ENCODE results near the gene EIF4ENIF1.
"Not testable (repeated sequence)": the region's sequence is repeated elsewhere in the genome, so short reads cannot be mapped to it uniquely, and the experiment has no call there.

EIF4ENIF1 gene

DNA sequence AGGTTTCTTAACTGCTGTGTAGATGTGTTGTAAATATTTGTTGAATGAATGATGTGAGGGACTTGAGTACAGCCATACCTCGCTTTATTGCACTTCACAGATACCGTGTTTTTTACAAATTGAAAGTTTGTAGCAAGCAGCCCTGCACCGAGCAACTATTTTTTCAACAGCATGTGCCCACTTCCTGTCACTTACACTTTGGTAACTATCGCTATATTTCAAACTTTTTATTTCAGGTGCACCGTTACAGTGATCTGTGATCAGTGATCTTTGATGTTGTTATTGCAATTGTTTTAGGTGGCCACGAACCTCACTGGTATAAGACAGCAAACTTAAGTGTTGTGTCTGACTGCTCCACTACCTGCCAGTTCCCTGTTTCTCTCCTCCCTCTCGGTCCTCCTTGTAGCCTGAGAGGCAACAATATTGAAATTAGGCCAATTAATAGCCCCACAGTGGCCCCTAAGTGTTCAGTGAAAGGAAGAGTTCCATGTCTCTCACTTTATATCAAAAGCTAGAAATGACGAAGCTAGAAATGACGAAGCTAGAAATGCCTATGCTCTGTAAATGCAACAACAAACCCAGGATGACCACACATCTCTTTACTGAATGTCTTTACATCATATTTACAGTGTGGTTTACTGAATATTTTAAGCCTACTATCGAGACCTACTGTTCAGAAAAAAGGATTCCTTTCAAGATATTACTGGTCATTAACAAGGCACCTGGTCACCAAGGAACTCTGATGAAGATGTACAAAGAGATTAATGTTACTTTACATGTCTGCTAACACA lies 7.7 kb upstream of the EIF4ENIF1 start:
- TF ChIP-seq, protein P1, sequence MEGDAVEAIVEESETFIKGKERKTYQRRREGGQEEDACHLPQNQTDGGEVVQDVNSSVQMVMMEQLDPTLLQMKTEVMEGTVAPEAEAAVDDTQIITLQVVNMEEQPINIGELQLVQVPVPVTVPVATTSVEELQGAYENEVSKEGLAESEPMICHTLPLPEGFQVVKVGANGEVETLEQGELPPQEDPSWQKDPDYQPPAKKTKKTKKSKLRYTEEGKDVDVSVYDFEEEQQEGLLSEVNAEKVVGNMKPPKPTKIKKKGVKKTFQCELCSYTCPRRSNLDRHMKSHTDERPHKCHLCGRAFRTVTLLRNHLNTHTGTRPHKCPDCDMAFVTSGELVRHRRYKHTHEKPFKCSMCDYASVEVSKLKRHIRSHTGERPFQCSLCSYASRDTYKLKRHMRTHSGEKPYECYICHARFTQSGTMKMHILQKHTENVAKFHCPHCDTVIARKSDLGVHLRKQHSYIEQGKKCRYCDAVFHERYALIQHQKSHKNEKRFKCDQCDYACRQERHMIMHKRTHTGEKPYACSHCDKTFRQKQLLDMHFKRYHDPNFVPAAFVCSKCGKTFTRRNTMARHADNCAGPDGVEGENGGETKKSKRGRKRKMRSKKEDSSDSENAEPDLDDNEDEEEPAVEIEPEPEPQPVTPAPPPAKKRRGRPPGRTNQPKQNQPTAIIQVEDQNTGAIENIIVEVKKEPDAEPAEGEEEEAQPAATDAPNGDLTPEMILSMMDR (conservative IDR thresholded peaks at IDR 0.05): no peak
- TF ChIP-seq ZFX (IDR thresholded peaks at IDR 0.05): no peak
- peak overlapping the region; percentile 71 for H3K27ac ChIP-seq

DNA sequence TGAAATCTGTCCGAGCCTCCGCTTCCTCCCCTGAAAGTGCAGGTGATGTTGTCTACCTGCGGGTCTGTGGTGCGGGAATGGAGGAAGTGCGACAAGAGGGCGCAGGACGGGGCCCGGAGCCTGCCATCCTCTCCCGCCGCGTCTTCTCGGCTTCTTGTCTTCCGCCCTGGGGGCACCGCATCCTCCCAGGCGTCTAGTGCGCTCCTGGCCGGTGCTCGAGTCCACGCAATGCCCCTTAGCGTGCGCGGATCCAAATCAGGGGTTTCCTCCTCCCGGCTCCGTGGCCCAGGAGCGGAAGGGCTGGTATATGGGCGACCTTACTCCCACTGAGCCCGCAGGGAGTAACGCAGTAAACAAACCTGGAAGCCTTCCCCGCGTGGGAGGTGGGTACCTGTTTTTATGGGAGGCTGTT lies 7.1 kb upstream of the EIF4ENIF1 start:
- H3K27ac ChIP-seq: peak overlapping the region; percentile 71
- TF ChIP-seq, protein P1 (conservative IDR thresholded peaks at IDR 0.05): no peak
- peak; percentile 0; the same call in 1 of the 2 replicates for TF ChIP-seq ZFX (IDR thresholded peaks at IDR 0.05)

DNA sequence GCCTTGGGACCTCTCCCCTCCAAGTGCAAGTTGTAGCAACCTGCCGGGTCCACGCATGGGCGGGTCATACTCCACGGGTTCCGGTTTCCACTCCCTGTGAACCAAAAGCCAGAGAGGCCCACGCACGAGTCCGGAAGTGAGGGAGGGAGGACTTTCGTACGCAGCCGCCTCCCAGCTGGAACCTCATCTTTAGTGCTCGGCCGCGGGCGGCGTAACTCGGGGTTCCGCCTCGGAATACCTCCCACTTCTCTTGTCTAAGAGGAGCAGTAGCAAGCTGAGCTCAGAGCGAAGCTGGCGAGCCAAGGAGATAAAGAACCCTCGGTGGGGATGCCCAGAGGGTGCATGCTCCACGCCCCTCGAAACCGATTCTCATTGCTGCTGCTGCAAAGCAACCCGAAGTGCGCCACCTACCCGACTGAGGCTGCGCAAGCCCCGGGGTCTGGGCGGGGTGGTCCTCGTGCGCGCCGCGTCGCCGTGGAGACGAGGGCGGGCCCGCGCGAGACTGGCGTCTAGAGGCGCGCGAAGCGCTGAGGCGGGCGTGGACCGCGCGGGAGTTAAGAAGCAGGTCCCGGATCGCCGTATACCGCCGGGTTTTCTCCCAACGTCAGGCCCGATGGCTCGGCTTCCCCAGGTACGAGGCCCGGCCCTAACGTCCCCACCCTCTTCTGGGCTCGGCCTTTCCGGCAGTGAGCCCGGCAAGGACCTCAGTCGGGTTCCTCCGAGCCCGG lies 6.5 kb upstream of the EIF4ENIF1 start, which contains the start of gene SFI1:
Gene SFI1, plus strand, starts transcription at position 530 of the 728 bp plus-strand sequence. CDS start 11,749 bp downstream, outside the sequence.
- TF ChIP-seq, protein P1 (conservative IDR thresholded peaks at IDR 0.05): no peak
- peak; percentile 62; the same call in 1 of the 2 replicates for TF ChIP-seq ZFX (IDR thresholded peaks at IDR 0.05)
- H3K27ac ChIP-seq: peak within 1 kb of the TSS; percentile 71

DNA sequence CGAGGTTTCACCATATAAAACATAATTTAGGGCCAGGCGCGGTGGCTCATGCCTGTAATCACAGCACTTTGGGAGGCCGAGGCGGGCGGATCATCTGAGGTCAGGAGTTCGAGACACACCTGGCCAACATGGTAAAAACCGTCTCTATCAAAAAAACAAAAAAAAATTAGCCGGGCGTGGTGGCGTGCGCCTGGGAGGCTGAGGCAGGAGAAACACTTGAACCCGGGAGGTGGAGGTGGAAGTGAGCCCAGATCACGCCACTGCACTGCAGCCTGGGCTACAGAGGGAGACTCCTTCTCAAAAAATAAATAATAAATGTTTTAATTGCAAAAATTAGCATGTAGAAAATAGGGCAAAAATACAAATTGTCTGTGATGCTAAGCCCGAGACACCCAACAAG lies 5.7 kb upstream of the EIF4ENIF1 start:
- peak overlapping the region; percentile 71; the same call in 1 of the 2 replicates for H3K27ac ChIP-seq
- no peak for TF ChIP-seq ZFX (IDR thresholded peaks at IDR 0.05)
- TF ChIP-seq, protein P1 (conservative IDR thresholded peaks at IDR 0.05): no peak

DNA sequence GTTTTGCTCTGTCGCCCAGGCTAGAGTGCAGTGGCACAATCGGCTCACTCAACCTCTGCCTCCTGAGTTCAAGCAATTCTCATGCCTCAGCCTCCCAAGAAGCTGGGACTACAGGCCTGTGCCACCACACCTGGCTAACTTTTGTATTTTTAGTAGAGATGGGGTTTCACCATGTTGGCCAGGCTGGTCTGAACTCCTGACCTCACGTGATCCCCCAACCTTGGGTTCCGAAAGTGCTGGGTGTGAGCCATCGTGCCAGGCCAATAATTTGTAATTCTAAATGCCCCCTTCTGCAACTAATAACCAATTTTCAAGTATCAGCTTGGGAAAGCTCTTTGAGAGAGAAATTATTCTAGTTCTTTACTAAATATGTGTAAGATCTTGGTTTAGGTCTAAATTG lies 3.7 kb upstream of the EIF4ENIF1 start:
- H3K27ac ChIP-seq: not testable (repeated sequence)

DNA sequence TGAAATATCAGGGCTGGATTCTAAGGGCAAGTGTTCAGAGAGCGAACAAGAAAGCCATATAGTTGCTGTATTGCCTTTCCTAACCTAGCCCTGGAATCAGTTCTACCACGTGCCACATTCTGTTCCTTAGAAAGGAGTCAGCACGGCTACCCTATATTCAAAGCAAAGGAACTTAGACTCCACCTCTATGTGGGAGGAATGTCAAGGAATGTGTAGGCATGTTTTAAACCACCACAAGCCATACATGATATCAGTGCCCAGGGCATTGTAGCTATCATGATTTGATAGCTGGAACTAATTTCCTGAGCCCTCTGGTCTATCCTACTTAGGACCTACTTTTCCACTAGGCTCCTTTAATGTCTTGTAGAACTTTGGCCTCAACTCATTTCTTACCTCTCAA lies 2.5 kb upstream of the EIF4ENIF1 start:
- no peak overlapping the region for H3K27ac ChIP-seq
- TF ChIP-seq, protein P1 (conservative IDR thresholded peaks at IDR 0.05): no peak
- no peak for TF ChIP-seq ZFX (IDR thresholded peaks at IDR 0.05)

DNA sequence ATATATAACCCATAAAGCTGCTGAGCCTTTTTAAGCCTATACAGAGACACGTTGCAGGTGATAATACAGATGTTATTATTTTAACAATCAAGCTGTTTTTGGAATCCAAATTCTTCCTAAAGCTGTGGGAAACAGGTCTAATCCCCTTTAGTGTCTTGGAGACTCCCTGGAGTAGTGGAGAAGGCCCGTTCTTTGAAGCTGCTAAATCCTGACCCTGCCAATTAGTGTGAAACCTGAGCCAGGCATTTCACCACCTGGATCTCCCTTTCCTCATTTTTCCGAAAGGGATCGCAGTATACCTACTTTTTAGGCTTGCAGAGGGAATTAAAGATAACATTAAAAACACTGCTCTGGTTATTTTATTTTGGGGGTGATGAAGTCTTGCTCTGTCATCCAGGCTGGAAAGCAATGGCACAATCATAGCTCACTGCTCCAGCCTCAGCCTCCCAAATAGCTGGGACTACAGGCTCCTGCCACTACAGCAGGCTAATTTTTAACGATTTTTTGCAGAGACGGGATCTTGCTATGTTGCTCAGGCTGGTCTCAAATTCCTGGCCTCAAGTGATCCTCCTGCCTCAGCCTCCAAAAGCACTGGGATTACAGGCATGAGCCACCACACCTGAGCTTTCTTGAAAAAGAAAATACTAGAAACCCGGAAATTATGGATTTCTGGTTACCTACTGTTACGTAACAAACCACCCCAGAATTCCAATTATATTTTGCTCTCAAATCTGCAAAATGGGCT lies 1.7 kb upstream of the EIF4ENIF1 start:
- no peak overlapping the region for H3K27ac ChIP-seq
- no peak for TF ChIP-seq ZFX (IDR thresholded peaks at IDR 0.05)
- TF ChIP-seq, protein P1 (conservative IDR thresholded peaks at IDR 0.05): no peak
